GM10248 (cell line): ENCODE measurements around the gene ZNF799.
"Not testable (repeated sequence)": the region's sequence is repeated elsewhere in the genome, so short reads cannot be mapped to it uniquely, and the experiment has no call there.

Experiments used
- CTCF ChIA-PET: fragments of 300-600 bp; sonication (Branson Sonifier 250); formaldehyde crosslinking; extraction: SDS; loops from one replicate; lab custom pipeline; 2021; ENCODE audit warnings: antibody characterized with exemption; lab: Yijun Ruan, JAX
- POLR2A ChIA-PET: fragments of 350-650 bp; sonication (Branson Sonifier 250); formaldehyde crosslinking; extraction: SDS; loops from one replicate; lab custom pipeline; 2020; ENCODE audit warnings: antibody characterized with exemption; lab: Yijun Ruan, JAX
- DNase-seq: peaks from one replicate; pipeline ENCODE4 v3.0.0; 2012; ENCODE audit errors: extremely low spot score
- CTCF ChIP-seq: IDR thresholded peaks from 2 replicates; pipeline ENCODE4 v1.5.1; 2012; ENCODE audit warnings: mild to moderate bottlenecking, low read depth; ENCODE audit errors: extremely low read depth, missing control alignments, control extremely low read depth

Gene ZNF799

DNA sequence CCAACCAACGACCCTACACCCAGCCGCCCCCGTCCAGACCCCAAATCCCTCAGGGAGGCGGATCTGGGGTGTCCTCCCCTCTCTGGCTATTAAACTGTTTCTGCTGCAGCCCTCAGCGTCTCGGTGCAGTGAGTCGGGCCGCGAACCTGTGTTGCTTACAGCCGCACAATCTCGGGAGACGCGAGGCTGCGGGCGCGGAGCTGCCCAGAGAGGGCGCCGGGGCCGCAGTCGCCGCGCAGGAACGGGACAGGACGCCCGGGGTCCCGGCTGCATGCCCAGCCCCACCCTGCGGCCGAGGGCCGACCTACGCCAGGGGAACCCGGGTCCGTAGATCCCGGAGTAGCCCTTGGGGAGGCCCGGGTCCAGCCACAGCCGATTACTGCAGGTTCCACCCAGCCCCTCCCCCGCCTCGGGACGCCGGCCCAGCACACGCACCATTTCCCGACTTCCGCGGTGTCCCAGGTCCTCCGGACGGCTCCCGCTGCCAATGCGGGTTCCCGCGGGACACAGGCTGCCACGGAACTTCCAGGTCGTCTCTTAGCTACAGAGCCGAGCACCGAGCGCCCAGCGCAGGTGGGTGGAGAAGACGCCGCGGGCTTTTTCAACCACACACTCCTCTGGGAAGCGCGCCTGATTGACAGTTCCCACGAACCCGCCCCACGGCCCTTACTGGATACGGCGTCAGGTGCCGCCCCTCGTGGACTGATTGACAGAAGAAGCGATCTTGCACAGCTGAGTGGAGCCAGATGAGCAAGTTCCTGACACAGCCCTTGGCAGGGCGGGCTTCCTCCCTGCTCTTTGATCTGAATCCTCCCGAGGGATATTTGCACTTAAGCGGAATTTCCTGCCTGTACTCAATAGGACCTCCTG lies at the start of gene ZNF799:
TSS of gene ZNF799 (minus strand) at position 639 of the 870 bp plus-strand sequence. CDS start at position 438, 201 bp downstream.
- ChIA-PET POLR2A (no interaction called here), CTCF (interaction anchor here (1.7 kb wide), 1 partner anchor 477 kb away, joined by 5 read pairs; no protein-coding TSS in a partner anchor)
- no peak for TF ChIP-seq CTCF
- peak; percentile 86 for DNase-seq

DNA sequence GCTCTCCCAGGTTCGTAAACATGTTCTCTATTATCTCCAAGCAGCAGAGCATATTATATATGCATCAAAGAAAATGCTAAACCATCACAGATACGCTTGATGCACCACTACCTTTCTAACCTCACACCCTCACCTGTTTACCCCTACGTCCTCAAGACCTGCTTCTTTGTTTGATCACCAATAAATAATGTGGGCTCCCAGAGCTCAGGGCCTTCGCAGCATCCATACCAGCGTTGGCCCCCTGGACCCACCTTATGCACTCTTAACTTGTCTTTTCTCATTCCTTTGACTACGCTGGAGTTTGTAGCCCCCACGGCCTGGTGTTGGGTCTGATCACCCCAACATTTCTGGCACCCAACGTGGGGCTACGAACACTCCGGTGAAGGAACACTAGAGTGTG lies 49.8 kb upstream of the ZNF799 start:
- DNase-seq, result no peak
- CTCF ChIA-PET, result interaction anchor here (1.2 kb wide), 1 partner anchor 10 kb away, joined by 3 read pairs; the partner anchor contains the start of gene ZNF443
- TF ChIP-seq CTCF, result no peak
- POLR2A ChIA-PET, result no interaction called here

- no peak for TF ChIP-seq CTCF
- DNase-seq, result no peak
- ChIA-PET POLR2A (no interaction called here), CTCF (no interaction called here)
Measured at GRCh38 chr19:12448808-12449207, 47.7 kb upstream of the ZNF799 start.

GRCh38 chr19:12440541-12441316 lies 39.7 kb upstream of the ZNF799 start, which contains the start of gene ZNF443:
TSS of gene ZNF443 (minus strand) at chr19:12441021. CDS start at chr19:12440914, 107 bp downstream.
- ChIA-PET CTCF (interaction anchor here (1.1 to 1.3 kb wide), 2 partner anchors 10 to 54 kb away, joined by 3 read pairs; no protein-coding TSS in a partner anchor), POLR2A (interaction anchor here (0.5 to 1.5 kb wide), 3 partner anchors 55 to 552 kb away, joined by 3 to 6 read pairs (median 5); no protein-coding TSS in a partner anchor)
- TF ChIP-seq CTCF, result no peak

GRCh38 chr19:12439686-12440540 lies 38.8 kb upstream of the ZNF799 start:
- CTCF ChIA-PET, result interaction anchor here (1.1 kb wide), 1 partner anchor 55 kb away, joined by 3 read pairs; no protein-coding TSS in a partner anchor
- POLR2A ChIA-PET, result interaction anchor here (1.5 kb wide), 1 partner anchor 56 kb away, joined by 5 read pairs; no protein-coding TSS in a partner anchor
- not testable (repeated sequence) for DNase-seq

More at GRCh38 chr19:12440541-12441316, 39.7 kb upstream of the ZNF799 start, which contains the start of gene ZNF443:
- DNase-seq, result peak; percentile 87

GRCh38 chr19:12430726-12431299 lies 29.7 kb upstream of the ZNF799 start:
- POLR2A ChIA-PET, CTCF ChIA-PET, DNase-seq: not testable (repeated sequence)
